NCI-H524 treated with DMSO at 0.1 percent for 48 hours (cell line): ENCODE results near the gene DENND1A.
"Not testable (repeated sequence)": the region's sequence is repeated elsewhere in the genome, so short reads cannot be mapped to it uniquely, and the experiment has no call there.

Experiments
- DNase-seq: peaks from one replicate; lab custom pipeline; 2025; lab: John Stamatoyannopoulos, UW

The DENND1A gene

DNA sequence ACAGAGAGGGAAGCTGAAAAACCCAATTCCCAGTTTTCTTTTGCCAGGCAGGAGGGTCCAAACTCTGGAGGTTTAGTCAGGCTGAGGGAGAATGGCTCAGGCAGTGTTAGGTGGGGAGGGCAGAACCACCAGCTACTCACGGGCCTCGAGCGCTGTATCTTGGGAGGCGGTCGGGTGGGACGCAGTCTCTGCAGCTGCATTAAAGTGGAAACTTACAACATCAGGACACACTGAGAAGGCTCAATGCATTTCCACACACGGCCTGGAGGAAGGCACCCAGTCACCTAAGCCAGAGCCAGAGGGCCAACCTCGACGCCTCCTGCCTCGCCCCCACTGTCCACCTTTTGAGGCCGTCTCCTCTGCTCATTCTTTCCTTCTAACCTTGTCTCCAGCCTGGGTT is 518.3 kb downstream of the DENND1A start:
- DNase-seq, result no peak

DNA sequence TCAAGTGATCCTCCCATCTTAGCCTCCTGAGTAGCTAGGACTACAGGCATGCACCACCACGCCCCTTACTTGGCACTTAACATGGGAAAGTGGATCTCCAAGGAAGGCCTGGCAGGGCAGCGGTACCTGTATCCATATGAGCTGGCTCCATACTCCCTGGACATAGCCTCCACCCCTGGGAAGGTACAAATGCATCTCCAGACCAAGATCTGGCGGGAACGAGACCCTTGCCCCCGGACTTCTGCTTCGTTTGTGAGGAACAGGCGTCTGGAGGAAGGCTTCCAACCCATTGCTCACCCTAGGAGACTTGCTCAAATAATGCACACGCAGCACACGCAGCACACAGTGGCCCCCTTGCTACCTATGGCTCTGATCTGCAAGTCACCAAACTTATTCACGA is 518.7 kb downstream of the DENND1A start:
- no peak for DNase-seq

DNA sequence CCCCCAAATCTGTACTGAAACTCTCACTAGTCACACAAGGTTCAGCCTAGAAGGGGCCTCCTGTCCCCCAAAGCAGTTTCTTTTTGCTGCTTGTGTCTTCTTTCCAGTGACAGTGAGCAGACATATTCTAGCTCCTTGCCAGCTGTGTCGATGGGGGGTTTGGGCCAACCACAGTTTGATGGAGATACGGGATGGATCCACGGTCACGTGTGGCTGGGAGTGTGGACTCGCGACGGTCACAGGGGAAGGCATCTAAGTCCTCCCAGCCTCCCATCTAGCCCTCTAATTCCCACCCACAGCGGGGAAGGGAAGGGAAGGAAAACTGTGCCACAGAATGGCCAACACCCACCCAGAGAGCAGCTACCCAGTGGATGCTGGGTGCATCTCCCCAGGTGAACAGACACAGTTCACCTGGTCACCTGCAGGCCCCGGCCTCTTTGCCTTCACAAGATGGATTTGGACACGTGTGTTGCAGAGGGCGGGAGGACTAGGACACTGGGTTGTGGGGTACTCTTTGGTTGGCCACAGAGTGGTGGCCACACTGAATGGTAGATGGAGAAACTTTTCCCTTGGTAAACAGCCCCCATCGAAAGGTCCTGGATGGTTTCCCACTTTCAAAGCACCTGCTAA is 519.5 kb downstream of the DENND1A start:
- DNase-seq, result no peak

DNA sequence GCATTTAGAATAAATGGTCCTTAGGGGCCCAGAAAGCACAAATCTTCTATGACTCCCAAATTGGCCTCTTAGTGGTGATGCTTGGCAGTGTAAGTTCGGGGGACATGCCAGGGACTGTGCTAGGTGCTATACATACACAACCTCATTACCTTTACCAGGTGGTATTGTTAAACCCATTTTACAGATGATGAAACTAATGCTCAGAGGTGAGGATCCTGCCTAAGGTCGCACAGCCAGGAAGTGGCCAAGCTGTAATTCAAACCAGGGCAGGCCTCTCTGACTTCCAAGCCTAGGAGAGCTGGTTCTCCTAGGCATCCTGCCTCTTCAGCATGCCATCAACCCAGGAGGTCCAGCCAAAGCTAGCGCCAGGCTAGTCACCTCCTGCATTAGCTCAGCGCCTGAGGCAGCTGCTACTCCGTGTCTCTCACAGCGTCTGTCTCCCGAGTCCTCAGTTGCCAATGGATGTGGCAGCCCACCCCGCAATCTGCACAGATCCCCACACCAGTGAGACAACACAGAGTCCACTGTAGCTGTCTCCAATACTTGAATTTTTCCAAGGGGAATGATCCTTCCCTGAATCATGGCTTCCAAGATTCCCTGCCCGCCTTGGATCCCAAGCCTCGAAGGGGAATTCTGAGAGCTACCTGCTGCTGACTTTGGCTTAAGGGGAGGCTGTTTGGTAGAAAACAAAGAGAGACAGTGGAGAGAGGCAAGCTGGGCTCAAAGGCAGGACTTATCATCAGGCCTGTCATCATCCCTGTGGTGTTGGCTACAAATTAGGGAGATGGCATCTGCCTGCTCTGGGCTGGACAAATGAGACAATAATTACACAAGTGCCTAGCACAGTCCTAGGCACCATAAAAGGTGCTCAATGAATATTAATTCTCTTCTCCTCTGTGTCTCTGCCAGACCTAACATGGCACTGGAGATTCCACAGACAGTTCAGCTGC is 521.3 kb downstream of the DENND1A start:
- DNase-seq, result no peak

- DNase-seq, result no peak
These were observed 522.6 kb downstream of the DENND1A start for GRCh38 chr9:123407217-123407851.

DNA sequence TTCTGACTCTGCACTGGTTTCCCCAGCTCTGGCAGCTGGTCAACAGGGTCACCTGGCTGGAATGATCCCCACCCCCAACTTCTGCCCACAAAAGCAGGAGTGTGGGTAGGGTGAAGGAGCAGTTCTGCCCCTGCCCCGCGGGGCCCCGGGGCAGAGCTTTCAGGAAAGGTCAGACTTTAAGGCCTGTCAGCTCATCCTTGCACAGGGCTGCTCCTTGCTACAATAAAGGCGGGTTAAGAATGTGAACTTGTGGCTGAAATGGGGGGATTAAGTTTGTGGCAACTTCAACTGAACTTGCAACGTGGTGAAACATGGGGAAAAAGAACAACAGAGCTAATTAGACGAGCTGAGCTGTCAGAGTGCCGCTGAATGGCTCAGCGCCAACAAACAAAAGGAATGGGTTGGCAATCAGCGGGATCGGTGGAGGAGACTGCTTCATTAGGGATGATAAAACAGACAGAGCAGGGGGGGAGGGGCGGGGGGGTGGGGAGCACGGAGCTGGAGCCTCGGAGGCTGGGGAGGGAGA is 523.2 kb downstream of the DENND1A start:
- DNase-seq, result no peak

DNA sequence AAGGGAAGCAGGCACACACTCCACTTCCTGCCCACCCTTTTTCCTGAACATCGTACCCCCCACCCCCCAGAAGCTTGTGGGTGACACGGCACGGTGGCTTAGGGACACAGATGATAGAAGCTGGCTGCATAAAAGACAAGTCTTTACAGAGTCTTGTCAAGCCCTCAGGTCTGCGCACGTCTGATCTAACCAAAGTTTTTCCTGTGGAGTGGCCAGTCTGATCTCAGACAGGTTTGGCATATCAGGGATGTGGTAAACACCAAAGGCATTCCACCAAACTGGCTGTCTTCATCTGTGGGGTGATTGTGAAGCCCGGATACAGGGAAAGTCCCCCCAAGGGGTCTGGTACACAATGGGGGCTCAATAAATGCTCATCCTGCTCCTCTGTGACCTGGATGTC is 523.9 kb downstream of the DENND1A start:
- DNase-seq, result no peak

DNA sequence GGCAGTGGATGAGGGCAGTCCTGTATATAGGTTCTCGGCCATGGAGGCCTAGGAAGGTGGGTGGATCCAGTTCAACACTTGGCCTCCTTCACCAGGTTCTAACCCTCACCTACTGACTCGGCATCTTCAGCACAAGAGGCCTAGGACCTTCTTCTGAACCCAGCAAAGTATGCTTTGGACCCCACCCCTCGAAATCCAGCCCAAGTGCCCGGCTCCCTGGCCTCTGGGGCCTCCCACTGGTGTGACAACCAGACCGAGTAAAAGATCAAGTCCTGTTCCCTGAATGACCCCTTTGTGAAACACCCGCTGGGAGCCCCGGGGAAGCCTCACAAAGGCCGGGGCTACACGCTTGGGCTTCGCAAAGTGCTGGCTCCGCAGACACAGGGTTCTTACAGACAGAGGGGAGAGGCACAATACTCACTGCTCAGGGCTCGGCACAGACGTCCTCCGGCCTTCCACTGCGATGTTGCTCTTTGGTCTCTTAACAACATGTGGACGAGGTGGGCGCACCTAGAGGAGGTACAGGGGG is 526.9 kb downstream of the DENND1A start:
- no peak for DNase-seq

- peak; percentile 8 for DNase-seq
These were observed 527.9 kb downstream of the DENND1A start for GRCh38 chr9:123401879-123402513.

DNA sequence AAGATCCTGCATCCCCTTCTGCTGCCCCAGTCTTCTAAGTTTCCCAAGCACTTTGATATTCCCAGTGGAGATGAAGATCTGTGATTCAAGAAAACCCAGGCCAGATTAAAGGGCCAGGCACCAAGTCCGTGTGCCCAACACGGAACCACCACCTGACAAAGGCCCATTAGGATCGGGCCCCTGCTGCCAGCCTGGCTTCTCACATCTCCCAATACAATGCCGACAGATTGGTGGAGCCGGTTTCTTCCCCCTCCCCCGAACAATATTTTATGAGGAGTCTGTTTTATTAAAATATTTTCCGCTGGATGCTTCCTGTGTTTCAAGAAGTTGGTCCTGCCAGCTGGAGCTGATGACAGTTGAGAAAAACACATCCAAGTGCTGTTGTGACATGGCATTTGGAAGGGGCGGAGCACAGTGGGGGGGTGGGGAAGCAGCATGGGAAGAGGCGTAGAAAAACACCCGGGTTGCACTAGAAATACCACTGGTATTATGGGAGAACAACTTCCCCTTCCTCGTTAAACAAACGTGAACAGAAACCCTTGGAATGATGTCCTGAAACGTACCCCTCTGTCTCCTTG is 528.9 kb downstream of the DENND1A start:
- DNase-seq, result no peak

- no peak for DNase-seq
These were observed 530.0 kb downstream of the DENND1A start for GRCh38 chr9:123399803-123400378.

DNA sequence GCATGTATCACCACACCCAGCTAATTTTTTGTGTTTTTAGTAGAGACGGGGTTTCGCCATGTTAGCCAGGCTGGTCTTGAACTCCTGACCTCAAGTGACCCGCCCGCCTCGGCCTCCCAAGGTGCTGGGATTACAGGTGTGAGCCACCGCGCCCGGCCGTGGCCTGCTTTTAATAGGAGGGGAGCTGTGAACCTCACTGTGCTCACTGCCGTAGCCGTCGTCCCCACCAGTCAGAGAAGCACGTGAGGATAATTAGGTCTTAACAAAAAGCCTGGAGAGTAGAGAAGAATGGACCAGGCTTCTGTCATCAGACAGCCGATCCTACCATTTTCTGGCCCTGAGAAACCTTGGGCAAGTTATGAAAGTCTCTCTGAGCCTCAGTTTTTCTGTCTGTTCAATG is 531.0 kb downstream of the DENND1A start:
- DNase-seq, result not testable (repeated sequence)

DNA sequence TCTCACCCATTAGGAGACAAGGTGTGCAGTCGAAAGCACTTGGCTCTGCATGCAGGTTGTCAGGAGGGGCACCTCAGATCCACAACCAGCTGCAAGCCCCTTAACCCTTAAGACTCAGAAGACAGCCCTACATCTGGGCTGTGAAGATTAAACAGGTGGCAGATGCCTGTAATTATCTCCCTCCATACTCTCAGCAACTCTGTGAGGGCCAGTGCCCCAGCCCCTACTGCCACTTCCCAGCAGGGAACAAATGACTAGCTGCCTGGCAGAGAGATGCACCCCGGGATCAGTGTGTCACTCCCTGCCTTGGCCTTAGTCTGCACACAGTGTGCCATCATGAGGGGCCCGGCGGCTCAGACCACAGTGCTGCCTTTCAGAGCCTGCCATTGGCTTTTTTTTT is 532.0 kb downstream of the DENND1A start:
- peak; percentile 96 for DNase-seq

- no peak for DNase-seq
These were observed 534.0 kb downstream of the DENND1A start for GRCh38 chr9:123395689-123396511.

DNA sequence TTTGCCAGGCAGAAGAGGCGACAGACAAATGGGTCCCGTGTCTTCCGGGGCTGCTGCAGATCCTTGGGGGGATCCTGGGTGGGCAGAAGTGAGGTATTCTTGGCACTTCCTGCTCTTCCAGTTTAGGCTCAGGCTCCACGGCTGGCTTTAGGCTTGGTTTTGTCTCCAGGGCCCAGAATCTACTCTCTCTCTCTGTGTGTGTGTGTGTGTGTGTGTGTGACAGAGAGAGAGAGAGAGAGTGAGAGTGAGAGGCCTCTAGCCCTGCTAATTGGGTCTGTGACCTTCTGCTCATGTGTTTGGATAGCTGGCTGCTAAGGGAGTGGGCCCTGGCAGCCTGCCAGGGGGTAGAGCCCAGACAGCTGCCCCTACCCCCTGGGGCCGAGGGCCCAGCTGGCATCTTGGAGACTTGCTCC is 534.6 kb downstream of the DENND1A start:
- DNase-seq, result peak; percentile 98

DNA sequence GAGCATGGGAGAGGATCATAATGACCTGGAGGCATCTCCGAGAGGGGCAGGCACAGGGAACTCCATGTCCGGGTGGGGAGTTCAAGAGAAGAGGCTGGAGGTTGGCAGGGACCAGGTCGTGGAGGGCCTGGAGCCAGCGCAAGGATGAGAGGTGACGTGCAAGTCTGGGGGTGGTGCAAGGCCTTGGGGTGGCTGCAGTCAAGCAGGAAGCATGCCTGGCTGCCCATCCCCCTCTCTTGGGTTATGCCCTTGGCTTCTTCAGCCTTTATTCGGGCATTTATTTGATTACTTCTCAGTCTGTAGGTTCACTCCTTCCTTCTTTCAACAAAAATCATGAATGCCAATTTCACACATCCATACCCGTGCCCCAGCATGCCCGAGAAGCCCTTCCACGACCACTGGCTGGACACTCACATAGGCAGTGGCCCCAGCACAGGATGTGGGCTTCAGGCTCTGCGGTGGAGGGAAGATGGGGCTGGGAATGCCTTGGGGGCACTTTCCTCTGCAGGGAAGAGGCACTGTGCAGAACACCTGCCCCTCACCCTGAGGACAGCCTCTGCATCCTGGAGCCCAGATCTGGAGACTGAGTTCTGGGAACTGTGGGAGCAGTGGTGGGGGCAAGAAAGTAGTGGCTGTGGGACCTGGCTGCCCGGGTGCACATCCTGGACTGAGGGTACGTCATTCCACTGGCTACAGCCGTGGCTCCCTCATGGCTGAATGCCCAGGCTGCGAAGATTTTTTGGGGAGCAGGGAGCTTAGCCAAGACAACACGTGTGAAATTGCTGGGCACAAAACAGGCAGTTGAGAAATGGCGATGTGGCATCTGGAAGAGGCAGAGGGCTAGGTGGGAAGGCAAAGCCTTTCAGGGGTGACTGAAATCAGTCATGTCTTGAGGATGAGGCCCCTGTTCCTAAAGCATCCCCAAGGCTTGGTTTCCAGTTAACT is 535.4 kb downstream of the DENND1A start:
- no peak for DNase-seq

DNA sequence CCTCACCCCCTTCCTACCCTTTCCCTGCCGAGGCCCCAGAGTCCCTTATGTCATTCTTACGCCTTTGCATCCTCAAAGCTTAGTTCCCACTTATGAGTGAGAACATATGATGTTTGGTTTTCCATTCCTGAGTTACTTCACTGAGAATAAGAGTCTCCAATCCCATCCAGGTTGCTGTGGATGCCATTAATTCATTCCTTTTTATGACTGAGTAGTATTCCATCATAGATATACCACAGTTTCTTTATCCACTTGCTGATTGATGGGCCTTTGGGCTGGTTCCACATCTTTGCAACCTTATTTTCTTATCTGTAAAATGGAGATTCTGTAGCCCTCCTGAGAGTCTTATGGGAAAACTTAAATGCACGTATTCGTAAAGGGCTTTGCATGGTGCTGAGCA is 537.1 kb downstream of the DENND1A start:
- no peak for DNase-seq

- DNase-seq, result no peak
These were observed 538.0 kb downstream of the DENND1A start for GRCh38 chr9:123391946-123392345.

GRCh38 chr9:123391233-123391632 is 538.7 kb downstream of the DENND1A start:
- no peak for DNase-seq
